GM19193 (cell line): Measurements from ENCODE around the gene ZBTB4.

ENCODE experiments used
- POLR2A ChIP-seq: IDR thresholded peaks from 4 replicates; pipeline ENCODE4 v1.6.1; 2011; ENCODE audit not compliant: insufficient read depth, insufficient read length; ENCODE audit errors: extremely low read depth

Gene ZBTB4

DNA sequence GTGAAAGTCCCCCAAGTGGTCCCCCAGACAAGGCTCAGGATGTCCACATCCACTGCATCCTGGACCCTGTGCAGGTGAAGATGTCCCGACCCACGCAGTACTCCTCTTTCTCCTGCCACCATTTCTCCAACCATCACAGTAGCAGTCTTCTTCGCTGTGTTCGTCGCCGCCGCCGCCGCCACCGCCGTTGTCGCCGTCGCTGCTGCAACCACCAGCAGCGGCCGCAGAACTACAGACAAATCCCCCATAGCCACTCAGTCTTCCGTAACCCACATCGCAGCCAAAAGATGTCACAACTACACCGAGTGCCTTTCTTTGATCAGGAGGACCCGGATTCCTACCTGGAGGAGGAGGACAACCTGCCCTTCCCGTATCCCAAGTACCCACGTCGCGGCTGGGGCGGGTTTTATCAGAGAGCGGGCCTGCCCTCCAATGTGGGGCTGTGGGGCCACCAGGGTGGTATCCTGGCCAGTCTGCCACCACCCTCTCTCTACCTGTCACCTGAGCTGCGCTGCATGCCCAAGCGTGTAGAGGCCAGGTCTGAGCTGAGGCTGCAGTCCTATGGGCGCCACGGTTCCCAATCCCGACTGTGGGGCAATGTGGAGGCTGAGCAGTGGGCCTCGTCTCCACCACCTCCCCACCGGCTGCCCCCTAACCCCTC is 53.1 kb downstream of the ZBTB4 start:
- no peak for TF ChIP-seq POLR2A

GRCh38 chr17:7425756-7426155 is 53.7 kb downstream of the ZBTB4 start:
- no peak for TF ChIP-seq POLR2A

GRCh38 chr17:7425316-7425715 is 54.1 kb downstream of the ZBTB4 start, which contains the start of gene SPEM2:
TSS of gene SPEM2 (plus strand) at chr17:7425616. CDS start at chr17:7425689, 73 bp downstream.
- no peak for TF ChIP-seq POLR2A

- TF ChIP-seq POLR2A: no peak
These were observed 55.8 kb downstream of the ZBTB4 start for GRCh38 chr17:7423679-7424078.

DNA sequence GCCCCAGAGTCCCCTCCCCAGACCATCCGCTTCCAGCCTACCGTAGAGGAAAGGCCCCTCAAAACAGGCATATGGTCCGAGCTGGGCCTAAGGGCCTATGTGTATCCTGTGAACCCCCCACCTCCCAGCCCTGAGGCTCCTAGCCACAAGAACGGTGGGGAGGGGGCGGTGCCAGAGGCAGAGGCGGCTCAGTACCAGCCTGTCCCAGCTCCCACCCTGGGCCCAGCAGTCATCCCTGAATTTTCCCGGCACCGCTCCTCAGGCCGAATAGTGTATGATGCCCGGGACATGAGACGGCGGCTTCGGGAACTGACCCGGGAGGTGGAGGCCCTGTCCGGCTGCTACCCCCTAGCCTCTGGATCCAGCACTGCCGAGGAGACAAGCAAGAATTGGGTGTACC is 58.2 kb downstream of the ZBTB4 start:
- no peak for TF ChIP-seq POLR2A

DNA sequence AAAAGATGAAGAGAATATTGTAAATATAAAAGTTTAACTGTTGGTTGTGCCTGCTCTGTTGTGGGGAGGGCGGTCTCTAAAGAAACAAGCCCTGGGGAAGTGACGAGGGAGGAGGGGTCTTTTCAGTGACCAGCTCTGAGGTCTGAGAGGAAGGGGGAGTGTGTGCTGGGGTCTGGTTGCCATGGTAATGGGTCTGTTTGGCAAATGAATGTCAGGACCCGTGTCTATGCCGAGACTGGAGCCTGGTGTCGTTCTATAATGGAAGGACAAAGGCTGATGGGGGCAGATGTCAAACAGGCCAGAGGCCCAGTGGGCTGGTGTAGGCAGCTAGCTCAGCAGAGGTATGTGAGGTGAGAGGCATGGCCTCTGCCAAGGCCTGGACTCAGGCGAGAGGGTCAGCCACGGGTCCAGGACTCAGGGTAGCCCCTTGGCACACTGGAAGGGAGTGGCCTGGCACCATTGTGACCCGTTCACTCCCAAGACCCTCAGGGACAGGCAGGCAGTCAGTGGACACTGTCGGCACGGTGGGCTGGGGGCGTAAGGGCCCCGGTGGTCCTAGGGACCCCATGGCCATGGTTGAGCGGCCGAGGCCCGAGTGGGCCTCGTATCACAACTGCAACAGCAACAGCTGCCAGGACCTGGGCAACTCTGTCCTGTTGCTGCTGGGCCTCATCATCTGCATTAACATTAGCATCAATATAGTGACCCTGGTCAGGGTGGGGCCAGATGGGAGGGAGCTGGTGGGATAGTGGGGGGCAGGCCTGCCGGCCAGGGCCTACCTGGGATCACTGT is 59.4 kb downstream of the ZBTB4 start, which contains the start of gene SPEM1:
Gene SPEM1, plus strand, starts transcription at position 506 of the 792 bp plus-strand sequence. Its CDS starts 61 bp downstream, at position 567.
- no peak for TF ChIP-seq POLR2A

DNA sequence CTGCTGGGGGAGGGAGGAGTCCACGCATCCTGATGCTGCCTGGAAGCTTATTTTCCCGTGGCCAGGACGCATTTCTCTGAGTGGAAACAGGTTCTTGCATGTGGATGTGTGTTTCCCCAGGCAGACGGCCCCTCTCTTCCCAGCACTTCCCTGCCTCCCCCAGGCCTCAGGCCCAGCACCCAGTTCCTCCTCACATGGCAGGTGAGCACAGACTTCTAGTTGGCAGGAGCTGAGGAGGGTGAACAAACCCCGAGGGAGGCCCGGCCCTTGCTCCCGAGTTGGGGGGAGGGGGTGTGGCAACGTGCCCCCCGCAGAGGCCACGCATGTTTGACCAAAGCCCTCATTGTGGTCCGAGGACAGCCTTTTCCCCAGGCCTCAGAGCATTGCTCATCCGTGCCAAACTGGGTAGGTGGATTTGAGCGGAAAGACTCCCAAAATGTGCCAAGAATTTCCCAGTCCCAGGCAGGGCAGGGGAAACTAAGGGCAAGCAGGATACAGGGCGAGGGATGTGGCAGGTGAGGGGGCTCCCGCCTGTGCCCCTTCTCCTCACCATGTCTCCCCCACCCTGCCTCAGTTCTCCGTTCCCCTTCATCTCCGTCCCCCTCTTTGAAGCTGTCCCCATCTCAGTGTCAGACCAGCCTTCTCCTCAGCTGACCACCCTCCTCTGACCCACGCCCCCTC is 60.8 kb downstream of the ZBTB4 start:
- no peak for TF ChIP-seq POLR2A

- TF ChIP-seq POLR2A: no peak
These were observed 62.3 kb downstream of the ZBTB4 start for GRCh38 chr17:7417056-7417655.

- TF ChIP-seq POLR2A: no peak
These were observed 63.1 kb downstream of the ZBTB4 start for GRCh38 chr17:7416323-7416722.

GRCh38 chr17:7415784-7416183 is 63.6 kb downstream of the ZBTB4 start:
- no peak for TF ChIP-seq POLR2A

DNA sequence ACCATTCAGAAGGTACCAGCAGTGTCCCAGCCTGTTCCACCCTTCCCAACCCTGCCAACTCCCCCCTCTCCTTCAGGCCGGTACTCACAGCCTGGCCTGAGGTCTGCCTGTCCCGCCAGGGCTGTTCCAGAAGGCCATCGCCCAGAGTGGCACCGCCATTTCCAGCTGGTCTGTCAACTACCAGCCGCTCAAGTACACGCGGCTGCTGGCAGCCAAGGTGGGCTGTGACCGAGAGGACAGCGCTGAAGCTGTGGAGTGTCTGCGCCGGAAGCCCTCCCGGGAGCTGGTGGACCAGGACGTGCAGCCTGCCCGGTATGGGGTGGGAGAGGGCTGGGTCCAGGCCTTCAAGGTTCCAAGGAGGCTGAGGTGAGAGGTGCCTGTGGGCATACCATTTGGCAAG is 64.6 kb downstream of the ZBTB4 start:
- TF ChIP-seq POLR2A: no peak

- TF ChIP-seq POLR2A: no peak
These were observed 66.0 kb downstream of the ZBTB4 start for GRCh38 chr17:7413346-7413985.

GRCh38 chr17:7411427-7411750 is 68.0 kb downstream of the ZBTB4 start:
- no peak for TF ChIP-seq POLR2A

- TF ChIP-seq POLR2A: no peak
These were observed 68.6 kb downstream of the ZBTB4 start for GRCh38 chr17:7410634-7411426.
